Measurements from ENCODE around the gene FNDC3B.

GRCh38 chr3:172177046-172177445 lies 137.7 kb downstream of the FNDC3B start:
- no peak for TF ChIP-seq CTCF (IDR thresholded peaks at IDR 0.05)
- no peak for TF ChIP-seq POLR2A (IDR thresholded peaks at IDR 0.05)
- no peak for TF ChIP-seq EP300 (IDR thresholded peaks at IDR 0.05)
